22Rv1 (cell line): ENCODE data around the gene FCSK.

ENCODE experiments used
- CTCF ChIP-seq: fragments of 450-650 bp; IDR thresholded peaks from 2 replicates; pipeline ENCODE4 v1.5.1; 2017; ENCODE audit warnings: mild to moderate bottlenecking
- ZFX ChIP-seq: fragments of 450-650 bp; IDR thresholded peaks from 2 replicates; pipeline ENCODE4 v1.6.1; 2017; ENCODE audit warnings: antibody characterized with exemption, borderline replicate concordance

- TF ChIP-seq CTCF (no peak), ZFX (no peak)
Measured at GRCh38 chr16:70428178-70428998, 26.0 kb upstream of the FCSK start.
